Measurements from ENCODE around the gene ALDH4A1.

- no peak for TF ChIP-seq EZH2phosphoT487 (IDR thresholded peaks at IDR 0.05; ENCODE audit: borderline replicate concordance, low read length)
- no peak for TF ChIP-seq CTCF (conservative IDR thresholded peaks at IDR 0.05; ENCODE audit: low read depth, low read length)
- no peak for TF ChIP-seq EZH2 (IDR thresholded peaks at IDR 0.05; ENCODE audit: low read length, unreplicated experiment)
Observed at GRCh38 chr1:18948913-18949685, 46.7 kb upstream of the ALDH4A1 start.
